Caki2 (cell line): ENCODE measurements around the gene WWC2. TPM values are rescaled to one million over a fixed set of nuclear protein-coding genes. Genes with fewer than 3 reads are reported as not detected.

Source experiments
- DNase-seq: peaks from one replicate; pipeline ENCODE4 v3.0.0-alpha.2; 2015; ENCODE audit warnings: low read depth
- in situ Hi-C: cut with HindIII; loops from 2 replicates; pipeline ENCODE4 v1.10.0; 2016; ENCODE audit warnings: low sequenced_read_pairs, low pct_unique_long_range_greater_than_20kb, mixed read lengths
- total RNA-seq: library from RNA; depleted of rRNA; stranded (reverse); fragments of >200 nt; shearing (Covaris generic); gene quantifications from 2 replicates; pipeline ENCODE4 v1.2.3, GENCODE V29; 2014; ENCODE audit warnings: low replicate concordance; rRNA removed

The WWC2 gene
- total RNA-seq: 4.9 and 8.3 TPM in 2 replicates

- DNase-seq: peak; percentile 95
- in situ Hi-C loops: no loop called here
These were observed at the start of gene WWC2 for GRCh38 chr4:183098723-183099536. Gene WWC2 (plus strand): TSS chr4:183099257. CDS start chr4:183099492, 235 bp downstream.

DNA sequence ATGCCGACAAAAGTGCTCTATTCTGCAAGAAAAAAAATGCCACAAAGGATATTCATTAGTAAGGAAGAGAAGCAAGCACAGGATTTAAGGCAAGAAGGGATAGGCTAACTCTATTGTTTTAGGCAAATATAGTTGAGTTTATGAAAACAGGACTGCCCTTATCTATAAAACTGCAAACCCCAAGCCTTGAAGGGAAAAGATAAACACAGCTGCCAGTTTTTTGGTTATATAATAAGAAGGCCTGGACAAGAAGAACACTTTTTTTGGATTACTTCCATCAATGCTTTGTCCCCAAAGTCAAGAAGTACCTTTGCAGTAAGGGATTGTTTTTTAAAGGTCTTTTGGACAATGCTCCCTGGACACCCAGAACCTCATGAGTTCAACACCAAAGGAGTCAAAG lies 45.4 kb upstream of the WWC2 start:
- in situ Hi-C loops: no loop called here
- no peak for DNase-seq

DNA sequence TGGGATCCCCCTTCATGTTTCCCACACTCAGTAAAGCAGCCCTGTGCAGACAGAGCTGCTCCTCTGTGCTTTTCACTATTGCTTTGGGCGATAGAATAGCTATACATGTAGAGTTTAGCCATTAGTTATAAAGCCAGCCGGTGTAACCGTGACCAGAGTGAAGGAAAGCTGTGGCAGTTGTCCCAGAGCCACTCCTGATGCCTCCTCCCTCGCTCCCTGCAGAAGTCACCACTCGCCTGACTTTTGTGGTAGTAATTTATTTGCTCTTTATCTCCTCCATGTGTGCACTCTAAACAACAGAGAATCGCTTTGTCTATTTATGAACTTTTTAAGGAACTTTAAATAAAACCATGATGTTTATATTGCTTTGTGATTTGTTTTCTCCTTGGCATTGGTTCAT lies 41.8 kb upstream of the WWC2 start:
- in situ Hi-C loops: no loop called here
- no peak for DNase-seq

- in situ Hi-C loops: no loop called here
- no peak for DNase-seq
These were observed 39.3 kb upstream of the WWC2 start for GRCh38 chr4:183059797-183060196.

DNA sequence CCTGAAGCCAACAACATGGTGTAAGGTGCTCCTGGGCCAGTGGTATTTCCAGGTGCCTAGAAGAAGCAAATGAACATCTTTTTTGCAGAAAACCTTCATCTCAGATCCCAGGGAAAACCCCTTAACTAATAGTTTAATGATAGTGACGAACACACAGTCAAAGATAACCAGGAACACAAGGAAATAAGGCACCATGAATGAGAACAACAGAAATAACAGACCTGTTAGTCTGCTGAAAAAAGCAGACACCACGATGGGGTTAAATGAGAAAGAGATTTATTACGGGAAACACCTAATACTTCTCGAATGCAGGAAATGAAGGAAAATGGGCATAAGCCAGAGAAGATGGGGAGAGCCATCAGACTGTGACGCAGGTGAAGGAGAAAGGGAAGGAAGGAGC lies 30.6 kb upstream of the WWC2 start:
- in situ Hi-C loops: no loop called here
- DNase-seq: no peak

GRCh38 chr4:183071222-183071621 lies 27.8 kb upstream of the WWC2 start:
- DNase-seq: no peak
- in situ Hi-C loops: no loop called here

- in situ Hi-C loops: no loop called here
- DNase-seq: no peak
These were observed 26.9 kb upstream of the WWC2 start for GRCh38 chr4:183072176-183072575.

GRCh38 chr4:183073838-183074145 lies 25.3 kb upstream of the WWC2 start:
- in situ Hi-C loops: no loop called here
- no peak for DNase-seq

- in situ Hi-C loops: no loop called here
- peak; percentile 24 for DNase-seq
These were observed 24.6 kb upstream of the WWC2 start for GRCh38 chr4:183074288-183074990.

- no peak for DNase-seq
- in situ Hi-C loops: no loop called here
These were observed 20.4 kb upstream of the WWC2 start for GRCh38 chr4:183078634-183079033.

GRCh38 chr4:183080372-183081115 lies 18.5 kb upstream of the WWC2 start:
- in situ Hi-C loops: no loop called here
- no peak for DNase-seq

DNA sequence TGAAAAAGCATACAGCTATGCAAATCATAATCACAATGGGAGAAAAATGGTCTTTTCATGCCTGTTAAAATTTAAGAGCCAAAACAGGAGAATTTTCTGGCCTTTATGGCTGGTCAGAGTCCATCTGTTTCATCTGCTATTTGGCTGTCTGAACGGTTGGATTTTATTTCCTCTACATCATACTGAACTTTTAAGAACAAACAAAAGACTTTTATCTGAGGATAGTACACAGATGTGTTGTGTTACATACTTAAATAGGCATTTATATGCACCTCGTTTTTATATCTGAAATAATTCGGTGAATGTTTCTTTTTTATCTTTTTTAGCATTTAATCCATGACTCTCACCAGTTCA lies 18.0 kb upstream of the WWC2 start:
- DNase-seq: no peak
- in situ Hi-C loops: no loop called here

- in situ Hi-C loops: no loop called here
- no peak for DNase-seq
These were observed 17.0 kb upstream of the WWC2 start for GRCh38 chr4:183082053-183082452.

DNA sequence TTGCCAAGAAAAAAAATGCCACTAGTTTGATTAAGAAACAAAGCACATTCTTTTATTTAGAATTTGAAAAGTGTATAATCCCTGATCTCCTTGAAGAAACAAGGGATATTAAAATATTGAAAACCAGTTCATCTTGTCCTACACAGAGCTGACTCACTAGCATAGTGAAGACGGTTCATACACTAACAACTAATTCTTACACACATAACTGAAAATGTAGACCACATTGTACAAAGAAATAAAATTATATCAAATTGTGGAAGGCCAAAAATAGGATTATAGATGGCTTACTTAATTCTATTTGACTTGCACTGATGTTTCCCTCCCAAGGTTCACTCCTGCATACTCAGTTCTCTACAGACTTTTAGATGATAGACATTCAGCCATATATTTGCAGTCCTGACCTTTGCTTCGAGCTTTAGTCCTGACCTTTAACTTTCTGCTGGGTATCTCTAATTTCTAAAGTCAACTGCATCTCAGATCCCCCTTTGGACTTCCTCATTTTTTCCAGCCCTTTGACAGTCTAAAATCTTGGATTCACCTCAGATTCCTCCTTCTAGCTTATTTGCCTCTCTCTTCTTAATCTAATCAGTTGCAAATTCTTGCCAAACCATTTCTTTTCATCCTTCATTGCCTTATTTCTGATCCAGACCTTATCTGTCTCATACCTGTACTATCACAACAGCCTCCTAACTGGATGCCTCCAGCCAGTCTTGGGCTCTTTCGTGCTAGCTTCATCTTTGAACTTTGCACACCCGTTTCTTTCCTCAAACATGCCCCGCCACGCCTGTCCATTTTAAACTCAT lies 4.5 kb upstream of the WWC2 start:
- in situ Hi-C loops: no loop called here
- no peak for DNase-seq

- in situ Hi-C loops: no loop called here
- DNase-seq: no peak
These were observed 3.9 kb upstream of the WWC2 start for GRCh38 chr4:183095199-183095512.

DNA sequence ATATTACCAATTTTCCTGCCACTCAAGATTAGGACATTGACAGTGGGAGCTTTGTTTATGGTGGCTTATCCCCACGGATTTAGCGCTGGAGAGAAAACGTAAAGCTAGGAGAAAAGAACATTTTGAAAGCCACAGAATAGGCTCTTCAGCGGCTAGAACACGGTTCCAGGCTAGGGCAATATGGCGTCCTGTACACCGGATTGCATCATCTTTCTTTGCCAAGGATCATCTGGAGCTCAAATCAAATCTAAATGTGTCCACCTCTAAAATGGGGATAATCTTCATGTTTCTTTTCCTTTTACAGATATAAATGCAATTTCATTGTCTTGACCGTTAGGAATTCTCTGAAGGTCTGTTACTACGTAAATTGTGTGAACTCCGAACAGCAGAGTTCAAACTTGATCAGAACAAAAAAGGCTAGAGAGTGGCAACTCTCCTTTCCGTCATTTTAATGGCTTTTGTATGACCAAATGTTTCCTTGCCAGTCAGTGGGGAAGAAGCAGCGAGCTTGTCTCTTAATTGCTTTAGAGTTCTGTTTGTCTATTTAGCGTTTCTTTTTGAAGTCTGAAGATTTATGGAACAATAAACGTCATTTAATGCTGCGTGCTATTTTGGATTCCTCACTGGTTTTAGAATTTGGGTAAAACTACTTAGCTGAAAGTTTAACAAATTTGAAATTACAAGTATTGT lies 2.6 kb upstream of the WWC2 start:
- no peak for DNase-seq
- in situ Hi-C loops: no loop called here

DNA sequence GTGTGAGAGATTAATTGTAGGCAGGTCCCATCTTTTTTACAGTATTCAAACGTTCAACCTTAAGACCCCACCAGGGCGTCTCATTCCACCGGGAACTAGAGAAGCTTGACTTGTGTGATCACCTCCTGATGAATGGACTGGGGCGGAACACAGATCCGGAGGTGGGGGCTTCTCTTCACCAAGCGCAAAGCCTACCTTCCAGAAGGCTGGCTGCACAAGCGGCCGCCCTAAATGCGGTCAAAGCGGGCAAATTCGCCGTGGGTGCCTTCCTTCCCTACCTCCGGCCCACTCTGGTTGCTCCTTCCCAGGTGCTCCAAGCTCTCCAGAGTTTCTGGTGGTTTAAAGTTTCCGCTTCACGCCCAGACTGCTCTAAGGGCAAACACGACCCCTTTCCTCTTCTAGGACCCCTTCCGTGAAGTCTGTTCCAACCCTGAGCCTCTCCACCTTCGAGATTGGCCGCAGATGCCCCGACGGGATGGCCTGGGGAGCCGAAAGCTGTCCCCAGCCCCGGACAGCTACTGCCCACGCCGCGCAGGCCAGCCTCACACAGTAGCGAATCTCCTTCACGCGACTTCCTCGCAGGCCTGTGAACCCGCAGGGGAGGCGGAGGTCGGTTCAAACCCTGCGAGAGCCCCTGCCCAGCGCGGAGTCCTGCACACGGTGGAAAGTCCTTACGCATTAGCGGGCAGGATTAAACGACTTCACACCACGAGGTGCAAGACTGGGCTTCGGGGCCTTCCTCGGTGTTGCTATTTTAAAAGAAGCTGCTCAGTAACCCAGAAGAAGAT lies 1.6 kb upstream of the WWC2 start:
- in situ Hi-C loops: no loop called here
- DNase-seq: no peak
